ENCODE data around the gene ALG3.

GRCh38 chr3:184261270-184261853 is 12.6 kb upstream of the ALG3 start, which contains the start of gene CAMK2N2:
- TF ChIP-seq CTCF (IDR thresholded peaks at IDR 0.05) (no peak), EP300 (IDR thresholded peaks at IDR 0.05) (no peak)

All from tibial nerve (tissue), 4 donors.